T-helper 22 cell (primary cell): ENCODE results near the gene FAM110D.
A peak's percentile ranks its signal among the peaks of the same experiment; 100 is the strongest.

ENCODE experiments used
- DNase-seq: peaks from one replicate; pipeline ENCODE4 v3.0.0-alpha.2; 2020; ENCODE audit warnings: low read depth

Gene FAM110D

DNA sequence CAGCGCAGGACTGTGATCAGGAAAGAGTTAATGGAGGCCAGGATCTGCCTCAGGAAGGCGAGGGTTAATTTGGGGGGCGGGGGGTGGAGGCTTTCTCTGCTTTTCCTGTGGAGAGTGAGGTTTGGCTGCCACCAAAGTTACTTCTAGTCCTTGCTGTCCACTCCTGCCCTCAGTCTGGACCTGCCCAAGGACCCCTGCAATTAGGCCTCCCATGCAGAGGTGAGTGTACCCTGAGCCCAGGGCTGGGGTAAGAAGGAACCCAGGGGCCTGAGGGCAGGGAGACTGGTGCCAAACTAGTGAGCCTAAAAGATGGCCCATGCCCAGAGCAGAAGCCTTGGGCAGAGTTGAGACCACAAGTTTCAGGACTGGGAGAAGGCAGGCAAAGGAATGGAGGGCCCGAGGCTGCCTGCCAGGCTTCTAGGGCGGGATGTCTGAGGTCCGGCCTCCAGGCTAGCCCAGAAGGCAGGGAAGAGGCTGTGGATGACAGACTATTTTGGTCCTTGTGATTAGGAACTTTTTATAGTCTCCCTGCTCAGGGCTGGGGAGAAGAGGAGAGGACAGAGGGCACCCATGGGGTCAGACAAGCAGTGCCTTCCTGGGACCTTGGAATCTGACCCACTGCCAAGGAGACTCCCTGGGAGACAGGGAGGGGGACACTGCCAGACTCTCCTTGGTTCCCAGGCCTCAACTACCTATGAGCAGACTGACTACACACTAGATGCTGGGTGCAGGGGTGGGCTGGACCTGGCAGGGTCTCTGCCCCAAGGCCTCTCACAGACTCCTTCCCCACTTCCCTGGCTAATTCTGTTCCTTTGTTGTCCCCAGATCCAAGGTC, at the start of gene FAM110D:
Gene FAM110D, plus strand, starts transcription at position 172 of the 835 bp plus-strand sequence. CDS start 2,213 bp downstream, outside the sequence.
- no peak for DNase-seq

DNA sequence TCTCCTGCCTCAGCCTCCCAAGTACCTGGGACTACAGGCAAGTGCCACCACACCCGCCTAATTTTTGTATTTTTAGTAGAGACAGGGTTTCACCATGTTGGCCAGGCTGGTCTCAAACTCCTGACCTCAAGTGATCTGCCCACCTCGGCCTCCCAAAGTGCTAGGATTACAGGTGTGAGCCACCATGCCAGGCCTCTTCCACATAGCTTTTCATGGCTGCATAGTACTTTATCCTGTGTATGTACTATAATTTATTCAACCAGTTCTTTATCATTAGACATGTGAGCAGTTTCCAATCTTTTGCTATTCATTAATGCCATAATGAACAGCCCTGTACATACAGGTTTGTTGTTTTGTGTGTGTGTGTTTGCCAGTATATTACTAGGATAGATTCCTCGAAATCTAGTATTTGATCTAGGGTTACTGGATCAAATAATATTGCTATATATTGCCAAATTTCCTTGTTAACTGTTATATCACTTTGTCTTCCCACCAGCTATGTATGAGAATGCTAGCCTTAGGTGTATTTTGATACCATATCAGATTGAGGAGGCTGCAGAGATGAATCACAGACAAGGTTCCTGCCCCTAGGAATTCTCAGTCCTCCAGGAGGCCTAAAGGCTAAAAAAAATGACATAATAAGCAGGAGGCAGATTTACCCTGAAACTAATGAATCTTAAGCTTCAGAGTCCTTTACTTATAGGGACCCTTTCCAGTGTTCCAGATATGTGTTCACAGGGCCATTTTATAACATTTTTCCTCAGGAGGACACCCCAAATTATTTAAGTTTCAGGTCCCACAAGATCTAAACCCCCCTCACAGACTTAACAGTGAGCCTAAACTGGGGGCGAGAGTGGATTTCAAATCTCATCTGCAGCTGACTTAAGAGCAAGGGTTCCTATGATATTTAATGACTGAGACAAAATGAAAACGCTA, 49.4 kb upstream of the FAM110D start:
- no peak for DNase-seq

DNA sequence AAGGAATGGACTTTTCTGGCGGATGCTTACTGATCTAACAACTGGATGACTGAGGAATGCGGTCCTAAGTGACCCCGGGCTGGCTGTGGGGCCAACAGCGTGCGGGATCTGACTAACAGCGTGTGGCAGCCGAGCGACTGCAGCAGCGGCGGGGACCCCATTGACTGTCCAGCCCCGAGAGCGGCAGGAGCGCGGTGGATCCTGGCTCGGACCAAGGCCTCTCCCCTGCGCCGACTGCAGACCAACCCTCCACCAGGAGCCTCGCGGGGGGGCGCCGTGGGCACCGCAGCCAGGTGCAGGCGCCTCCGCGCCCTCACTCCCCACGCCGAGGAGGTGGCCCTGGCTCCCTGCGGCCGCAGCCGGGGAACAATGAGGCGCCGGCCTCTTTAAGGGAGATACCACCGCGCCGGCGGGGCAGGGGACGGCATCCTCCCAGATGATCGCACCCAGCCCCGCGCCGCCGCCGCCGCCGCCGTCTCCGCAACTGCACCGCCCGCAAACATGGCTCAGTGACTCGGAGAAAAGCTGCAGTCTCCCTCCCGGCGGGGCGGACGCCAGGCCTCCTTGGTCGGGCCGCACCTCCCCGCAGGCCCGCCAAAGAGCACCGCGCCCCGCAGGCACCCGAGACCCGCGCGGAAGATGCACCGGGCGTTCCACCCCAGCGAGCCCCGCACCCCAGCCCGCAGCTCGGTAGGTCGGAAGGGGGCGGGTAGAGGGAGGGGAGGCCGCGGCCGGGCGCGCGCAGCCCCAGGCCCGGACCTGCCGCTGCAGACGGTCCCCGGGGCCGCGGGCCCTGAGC, 47.9 kb upstream of the FAM110D start:
- peak; percentile 71 for DNase-seq

DNA sequence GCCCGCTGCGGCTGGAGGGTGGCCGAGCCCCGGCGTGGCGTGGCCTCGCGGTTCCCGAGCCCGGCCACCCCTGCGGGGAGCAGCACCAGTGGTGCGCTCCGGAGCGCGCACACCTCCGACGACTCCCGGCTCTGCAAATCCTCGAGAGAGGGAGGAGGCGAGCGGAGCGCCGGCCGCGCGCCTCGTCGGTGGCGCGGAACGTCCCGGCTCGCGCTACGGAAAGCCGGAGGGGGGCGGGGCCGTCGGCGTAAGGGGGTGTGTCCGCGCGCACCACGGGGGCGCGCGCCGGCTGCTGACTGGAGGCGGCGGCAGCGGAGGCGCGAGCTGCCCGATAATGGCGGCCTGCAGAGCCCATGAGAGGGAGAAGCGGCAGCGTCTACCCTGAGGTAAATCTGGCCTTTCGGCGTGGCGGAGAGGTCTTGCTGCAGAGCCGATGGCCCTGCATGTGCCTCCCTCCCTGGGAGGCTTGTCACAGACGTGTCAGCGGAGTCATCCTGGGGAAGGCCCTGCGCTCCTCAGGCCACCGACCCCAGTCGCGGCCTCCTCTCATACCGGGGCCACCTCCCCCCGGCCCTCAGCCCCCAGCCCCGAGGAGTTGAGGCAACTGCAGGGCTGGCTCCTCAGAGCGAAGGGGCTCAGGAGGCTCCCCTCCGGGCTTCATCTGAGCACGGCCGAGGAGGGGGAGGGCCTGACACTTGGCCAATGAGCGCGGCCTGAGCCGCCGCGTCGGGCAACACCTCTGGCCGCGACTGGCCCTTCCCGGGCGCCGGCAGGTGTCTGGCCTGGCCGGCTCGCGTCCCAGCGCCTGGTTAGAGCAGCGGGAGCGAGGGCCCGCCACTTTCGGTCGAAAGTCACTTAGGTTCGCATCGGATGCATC, 47.1 kb upstream of the FAM110D start, which contains the start of gene PDIK1L:
Gene PDIK1L, plus strand, starts transcription at position 295 of the 877 bp plus-strand sequence. CDS start 2,485 bp downstream, outside the sequence.
- peak; percentile 90 for DNase-seq

DNA sequence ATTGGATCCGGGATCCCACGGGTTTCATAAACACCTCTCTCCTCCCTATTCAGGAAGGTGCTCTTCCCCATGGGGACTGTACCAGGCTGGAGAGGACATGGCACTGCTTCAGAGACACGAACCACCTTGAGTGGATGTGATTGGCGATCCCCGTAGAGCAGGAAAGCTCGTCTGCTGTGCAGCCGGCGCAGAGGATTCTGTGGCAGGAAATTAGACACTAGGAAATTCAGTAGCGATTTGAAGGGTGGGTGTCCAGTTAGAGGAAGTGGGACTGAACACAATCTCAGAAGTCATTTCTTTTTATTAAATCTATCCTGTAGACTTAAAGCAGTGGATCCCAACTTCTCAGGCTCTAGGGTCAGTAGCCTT, 46.5 kb upstream of the FAM110D start:
- DNase-seq = no peak

DNA sequence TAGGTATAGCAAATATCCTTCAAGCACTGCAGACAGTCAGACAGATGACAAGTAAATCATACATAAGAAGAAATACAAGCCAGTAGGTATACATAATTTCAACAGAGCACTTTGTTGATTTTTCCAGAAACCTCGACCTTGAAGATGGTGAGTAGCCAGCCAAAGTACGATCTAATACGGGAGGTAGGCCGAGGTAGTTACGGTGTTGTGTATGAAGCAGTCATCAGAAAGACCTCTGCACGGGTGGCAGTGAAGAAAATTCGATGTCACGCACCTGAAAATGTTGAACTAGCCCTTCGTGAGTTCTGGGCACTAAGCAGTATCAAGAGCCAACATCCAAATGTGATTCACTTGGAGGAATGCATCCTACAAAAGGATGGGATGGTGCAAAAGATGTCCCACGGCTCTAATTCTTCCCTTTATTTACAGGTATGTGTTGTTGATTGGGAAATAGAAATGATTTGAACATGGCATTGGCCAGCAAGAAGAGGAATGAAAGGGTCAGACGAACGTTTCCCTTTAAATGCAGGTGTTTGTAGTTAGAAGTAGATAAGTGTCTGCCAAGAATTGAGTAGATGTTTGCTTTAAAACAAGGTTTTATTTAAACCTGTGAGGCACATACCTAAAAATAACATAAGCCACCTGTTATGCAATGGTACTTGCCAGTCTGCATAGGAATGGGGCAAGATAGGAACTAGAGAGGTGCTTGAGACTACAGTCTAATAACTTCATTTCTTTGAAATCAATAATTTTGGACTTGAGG, 44.5 kb upstream of the FAM110D start:
- no peak for DNase-seq

DNA sequence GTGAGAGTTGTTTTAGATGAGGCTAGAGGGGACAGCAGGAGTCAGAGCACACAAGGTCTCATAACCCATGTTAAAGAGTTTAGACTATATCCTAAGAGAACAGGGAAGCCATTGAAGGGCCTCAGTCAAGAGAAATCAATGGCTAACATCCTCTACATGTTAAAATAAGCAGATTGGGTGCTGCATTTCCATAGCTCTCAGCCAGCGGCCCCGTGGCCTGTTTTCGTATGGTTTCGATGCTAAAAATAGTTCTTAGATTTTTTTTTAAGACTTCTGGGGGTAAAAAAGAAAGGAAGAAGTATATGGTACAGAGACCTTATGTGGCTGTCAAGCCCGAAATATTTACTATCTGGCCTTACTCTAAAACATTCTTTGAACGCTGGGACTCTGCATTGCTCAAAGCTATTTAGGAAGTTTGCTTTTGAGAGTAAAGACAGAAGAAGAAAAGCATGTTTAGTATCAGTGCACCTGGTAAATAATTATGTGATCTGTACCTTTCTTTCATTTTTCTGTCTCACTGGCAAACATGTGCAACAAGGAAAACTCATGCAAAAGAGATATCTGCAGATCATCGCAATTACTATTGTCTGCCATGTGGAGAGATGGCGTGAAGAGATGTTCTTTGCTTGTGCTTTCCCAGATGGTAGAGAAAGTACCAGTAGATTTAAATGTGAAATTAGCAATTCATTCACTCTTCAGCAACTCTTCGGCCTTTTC, 38.8 kb upstream of the FAM110D start:
- no peak for DNase-seq

DNA sequence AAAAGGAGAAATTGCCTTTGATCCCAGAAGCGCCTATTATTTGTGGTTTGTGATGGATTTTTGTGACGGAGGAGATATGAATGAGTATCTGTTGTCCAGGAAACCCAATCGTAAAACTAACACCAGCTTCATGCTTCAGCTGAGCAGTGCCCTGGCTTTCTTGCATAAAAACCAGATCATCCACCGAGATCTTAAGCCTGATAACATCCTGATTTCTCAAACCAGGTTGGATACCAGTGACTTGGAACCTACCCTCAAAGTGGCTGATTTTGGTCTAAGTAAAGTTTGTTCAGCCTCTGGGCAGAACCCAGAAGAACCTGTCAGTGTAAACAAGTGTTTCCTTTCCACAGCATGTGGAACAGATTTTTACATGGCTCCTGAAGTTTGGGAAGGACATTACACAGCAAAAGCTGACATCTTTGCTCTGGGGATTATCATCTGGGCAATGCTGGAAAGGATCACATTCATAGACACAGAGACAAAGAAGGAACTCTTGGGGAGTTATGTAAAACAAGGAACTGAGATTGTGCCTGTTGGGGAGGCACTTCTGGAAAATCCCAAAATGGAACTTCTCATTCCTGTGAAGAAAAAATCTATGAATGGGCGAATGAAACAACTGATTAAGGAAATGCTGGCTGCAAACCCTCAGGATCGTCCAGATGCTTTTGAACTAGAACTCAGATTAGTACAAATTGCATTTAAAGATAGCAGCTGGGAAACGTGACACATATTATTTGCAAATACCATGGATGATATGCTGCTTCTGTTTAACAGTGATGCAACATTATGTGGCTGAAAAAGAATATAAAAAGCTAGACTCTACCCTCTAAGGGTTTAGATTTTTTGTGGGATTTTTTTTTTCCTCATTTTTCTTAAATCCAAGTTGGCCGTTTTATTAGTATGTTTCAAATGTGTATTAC, 36.8 kb upstream of the FAM110D start:
- DNase-seq = no peak

DNA sequence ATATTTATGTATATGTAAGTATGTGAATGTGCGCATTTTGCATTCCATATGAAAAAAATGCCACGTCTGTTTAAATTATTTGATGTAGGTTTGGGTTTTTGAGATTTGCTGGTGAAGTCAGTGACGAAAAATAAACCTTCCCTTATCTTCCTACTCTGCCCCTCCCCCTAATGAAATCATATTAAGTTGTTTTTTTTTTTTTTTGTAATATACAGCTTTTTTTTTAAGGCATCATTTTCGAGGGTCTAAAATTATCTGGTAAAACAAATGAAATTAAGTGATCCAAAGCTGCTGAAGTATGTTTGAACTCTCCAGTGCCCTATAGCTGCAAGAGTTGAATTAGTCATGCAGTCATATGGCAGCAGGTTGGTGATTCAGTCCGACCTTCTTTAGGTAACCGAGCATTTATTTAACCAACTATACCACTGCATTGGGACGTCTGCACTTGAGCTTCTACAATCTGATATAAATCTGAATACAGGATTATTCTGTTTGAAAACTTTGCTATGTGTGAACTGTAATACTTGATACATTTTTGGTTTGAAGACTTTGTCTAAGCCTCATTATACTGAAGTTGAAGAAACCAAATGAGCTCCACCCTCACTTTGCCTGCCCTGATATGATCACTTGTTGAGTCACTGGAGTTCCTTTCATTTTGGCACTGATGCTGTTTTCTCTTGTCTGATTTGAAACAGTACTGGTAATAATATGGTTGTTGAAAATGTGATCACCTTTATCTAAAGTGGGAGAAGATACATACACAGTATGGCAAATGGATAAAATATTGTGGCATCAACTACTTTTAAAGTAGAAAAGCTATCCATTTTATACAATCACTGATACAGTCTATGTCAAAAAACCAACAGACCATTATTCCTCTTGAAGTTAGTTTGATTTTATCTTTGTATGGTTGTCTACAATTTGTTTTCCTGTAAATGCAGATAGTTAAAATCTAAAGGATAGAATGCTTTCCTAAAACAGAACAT, 35.6 kb upstream of the FAM110D start:
- no peak for DNase-seq

DNA sequence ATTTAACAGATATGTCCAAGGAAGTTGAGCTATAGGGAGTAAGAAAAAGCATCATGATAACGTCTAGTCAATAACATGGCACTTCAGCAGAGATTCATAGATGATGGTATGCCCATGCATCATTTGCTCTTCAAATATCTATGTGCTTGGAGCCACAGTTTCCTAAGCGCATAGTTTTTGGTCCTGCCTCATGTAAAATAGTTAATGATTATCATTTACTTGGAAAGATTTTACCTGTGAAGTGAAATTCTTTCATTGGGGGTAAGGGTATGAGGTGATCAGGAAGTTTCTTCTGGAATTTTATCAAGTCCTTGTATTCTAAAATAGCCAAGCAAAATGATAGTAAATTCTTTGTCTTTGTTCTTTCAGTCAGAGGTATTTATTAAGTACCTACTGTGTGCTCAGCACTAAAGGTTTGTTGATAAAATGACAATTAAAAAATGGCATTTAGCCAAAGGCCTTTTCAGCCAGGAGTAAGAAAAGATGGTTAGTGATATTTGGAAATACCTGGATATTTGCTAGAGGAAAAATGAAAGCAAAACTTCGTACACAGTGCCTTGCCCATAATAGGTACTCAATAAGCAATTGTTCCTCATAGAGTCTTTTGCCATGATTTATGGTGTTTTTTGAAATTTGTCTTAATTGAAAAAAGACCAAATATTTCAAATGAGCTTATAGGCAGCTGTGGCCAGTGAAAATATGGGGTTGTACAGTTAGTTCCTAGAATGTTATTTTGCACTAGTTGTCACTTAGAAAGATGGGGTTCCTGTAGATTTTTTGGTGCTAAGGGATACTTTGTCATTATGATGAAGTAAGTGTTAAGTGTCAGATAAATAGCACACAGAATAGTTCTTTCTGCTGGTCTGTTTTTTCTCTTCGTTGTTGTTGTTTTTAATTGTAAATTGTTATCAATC, 34.2 kb upstream of the FAM110D start:
- DNase-seq = no peak

DNA sequence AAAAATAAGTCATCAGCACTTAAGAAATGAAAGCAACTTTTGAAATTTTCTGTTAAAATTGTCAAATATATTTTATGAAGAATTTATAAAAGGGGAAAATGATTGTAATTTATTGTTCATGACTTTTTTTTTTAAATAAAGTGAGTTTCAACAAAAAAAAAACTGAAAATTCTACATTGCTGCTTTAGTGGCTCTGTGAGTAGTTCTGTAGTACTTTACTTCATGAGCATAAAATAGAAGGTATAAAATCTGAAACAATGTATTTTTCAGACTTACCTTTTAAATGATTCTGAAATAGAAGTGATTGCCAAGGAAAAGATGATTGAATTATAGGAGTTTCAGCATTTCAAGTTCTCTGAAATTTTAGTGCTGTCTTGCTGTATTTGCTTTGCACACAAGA, 33.5 kb upstream of the FAM110D start:
- no peak for DNase-seq

DNA sequence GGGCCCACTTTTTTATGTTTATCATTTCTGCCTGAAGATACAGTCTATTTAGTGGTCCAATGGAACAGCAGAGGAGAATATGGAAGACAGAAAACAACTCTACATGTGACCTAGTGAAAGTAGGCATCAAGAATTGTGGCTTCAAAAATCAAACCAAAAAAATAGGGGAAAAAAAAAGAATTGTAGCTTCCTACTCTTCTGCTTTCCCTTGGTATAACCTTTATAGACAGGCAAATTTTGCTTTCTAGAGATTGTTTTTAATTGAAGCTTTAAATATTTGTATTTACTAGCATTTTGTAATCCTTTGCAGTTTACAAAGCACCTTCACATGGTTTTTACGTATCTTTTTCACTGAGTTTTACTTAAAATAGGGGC, 32.9 kb upstream of the FAM110D start:
- DNase-seq = no peak

DNA sequence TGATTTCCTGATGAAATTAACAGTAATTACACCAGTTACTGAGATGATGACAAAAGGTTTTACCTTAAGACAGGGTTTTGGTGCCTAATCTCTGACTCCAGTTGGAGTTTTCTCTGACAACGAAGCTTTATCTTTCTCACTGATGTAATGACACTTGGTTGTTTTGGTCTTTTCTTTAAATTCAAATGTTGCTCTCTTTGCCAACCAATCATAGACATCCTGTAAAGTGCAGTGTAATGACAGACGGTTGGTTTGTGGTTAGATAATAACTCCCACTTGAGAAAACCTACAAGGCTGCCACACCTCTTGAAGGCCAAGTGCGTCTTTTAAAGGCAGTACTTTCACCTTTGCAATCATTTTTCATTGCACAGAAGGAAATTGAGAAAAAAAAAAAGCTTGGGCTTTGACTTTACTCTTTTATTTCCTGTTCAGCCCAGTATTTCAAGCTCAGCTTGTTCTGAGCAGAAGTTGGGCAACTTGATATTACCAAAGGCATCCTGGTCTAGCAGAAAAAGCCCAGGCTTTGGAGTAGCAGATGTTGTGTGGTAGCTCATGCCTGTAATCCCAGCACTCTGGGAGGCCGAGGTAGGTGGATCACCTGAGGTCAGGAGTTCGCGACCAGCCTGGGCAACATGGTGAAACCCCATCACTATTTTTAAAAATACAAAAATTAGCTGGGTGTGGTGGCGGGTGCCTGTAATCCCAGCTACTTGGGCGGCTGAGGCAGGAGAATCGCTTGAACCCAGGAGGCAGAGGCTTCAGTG, 32.4 kb upstream of the FAM110D start:
- peak; percentile 60 for DNase-seq

DNA sequence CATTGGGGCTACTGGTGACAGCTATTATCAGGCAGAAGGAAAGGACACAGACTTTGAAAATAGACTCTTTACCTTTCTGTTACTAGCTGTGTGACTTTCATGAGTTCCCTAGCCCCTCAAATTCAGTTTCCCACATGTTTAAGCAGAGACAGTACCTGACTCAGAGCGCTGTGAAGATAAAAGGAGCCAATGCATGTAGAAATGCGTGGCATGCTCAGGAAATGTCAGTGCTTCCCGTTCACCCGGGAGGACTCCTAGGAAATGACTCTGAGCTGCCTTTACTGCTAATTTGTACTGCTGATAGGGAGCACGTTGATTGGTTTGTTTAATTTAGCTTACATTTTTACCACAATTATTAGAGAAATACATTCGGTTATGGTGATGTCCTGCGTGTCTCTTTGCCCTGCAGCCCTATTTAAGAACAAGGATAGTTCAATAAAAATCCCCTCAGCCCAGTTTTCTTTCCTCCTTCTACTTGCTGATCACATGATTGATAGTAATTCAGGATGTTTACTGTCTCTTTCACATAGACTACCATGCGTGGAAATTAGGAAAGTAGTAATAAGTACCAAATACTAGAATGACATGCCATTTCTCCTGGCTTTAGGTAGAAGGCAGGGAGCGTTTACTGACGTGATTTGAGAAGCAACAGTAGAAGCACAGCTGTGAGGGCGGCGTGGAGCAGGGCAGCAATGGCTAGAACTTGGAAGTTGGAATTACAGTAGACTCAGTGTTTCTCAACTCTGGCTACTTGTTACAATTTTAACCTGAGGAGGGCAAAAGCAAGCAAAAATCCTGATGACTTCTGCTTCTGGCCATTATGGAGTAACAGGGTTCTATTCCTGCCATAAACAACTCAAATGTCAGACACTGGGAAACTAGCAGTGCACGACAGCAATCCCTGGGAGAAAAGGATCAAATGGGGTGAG, 31.4 kb upstream of the FAM110D start:
- peak; percentile 9 for DNase-seq
